ENCODE results near the gene FAM50A. TPM values are rescaled to one million over a fixed set of nuclear protein-coding genes. Genes with fewer than 3 reads are reported as not detected.

Gene FAM50A
- total RNA-seq, 2 experiments from 2014 or later, result 62.7 to 63.5 TPM

DNA sequence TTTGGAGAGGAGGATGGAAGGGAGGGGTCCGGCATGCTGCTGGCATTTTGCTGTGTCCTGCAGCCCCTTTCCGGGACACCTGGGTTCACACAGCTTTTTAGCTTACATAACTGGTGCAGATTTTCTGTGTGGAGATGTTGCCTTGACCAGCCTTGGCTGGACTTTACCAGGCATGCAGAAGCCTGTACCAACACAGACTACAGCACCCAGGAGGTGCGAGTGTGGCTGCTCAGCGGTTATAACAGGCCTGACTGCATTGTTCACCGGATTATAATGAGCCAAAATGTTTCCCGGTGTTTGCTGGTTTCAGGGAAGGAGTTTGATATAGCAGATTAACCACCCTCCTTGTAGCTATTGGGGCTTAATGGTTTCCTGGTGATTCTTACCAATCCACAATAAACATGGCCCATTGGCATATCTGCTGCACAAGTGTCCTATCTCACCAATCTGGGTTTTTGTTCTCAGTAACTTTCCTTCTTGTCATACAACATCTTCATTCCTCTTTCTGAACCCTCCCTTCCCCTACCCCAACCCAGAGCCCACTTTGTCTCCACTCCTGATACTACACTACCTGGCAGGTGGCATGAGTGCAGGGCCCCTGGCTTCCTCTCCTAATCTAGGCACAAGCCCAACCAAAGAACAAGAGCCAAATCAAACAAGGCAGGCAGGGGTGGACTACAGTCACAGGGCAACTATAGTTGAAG lies 41.9 kb upstream of the FAM50A start:
- CTCF ChIA-PET, result no interaction called here
- ATAC-seq, result no peak

DNA sequence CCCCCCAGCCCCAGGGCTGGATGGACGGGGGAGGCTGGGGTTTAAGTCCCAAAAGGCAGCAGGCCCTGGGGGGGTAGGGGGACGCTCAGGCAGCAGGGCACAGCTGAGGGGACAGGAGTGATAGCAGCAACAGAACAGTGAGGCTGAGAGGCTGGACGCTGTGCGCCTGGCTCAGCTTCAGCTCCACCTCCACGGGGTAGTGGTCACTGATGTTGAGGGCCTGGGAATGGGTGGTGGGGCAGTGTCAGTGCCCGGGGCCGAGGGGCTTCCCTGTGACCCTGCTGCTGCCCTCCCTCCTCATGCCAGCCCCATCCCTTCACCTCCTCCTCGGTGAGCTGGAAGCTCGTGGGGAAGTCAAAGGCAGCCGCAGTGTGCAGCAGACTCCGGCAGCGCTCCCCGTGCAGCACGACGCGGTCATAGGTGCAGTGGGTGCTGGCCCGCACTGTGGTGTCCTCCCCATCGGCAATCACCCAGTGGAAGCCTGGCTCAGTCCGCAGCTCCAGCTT lies 41.3 kb upstream of the FAM50A start:
- ATAC-seq (no peak), DNase-seq (no peak)
- Mint-ChIP-seq H3K36me3 (ENCODE audit: low read depth) (peaks cover 38% of the 10 kb centered on the region), H3K4me1 (ENCODE audit: low read depth) (peaks cover 11% of the 10 kb centered on the region), H3K27ac (peak overlapping the region; percentile 44), H3K9me3 (ENCODE audit: insufficient read depth) (no peaks in the 10 kb centered on the region), H3K4me3 (no peak overlapping the region), H3K27me3 (ENCODE audit: low read depth) (no peaks in the 10 kb centered on the region)
- ChIA-PET CTCF (no interaction called here), POLR2A (interaction anchor here (0.6 to 1.1 kb wide), 2 partner anchors 32 to 87 kb away, joined by 3 read pairs; no protein-coding TSS in a partner anchor)

More for the DNA sequence above, 41.9 kb upstream of the FAM50A start:
- Mint-ChIP-seq H3K27ac (peak overlapping the region; percentile 44), H3K4me1 (ENCODE audit: low read depth) (peaks cover 12% of the 10 kb centered on the region), H3K27me3 (ENCODE audit: low read depth) (no peaks in the 10 kb centered on the region), H3K9me3 (ENCODE audit: insufficient read depth) (no peaks in the 10 kb centered on the region), H3K36me3 (ENCODE audit: low read depth) (peaks cover 38% of the 10 kb centered on the region), H3K4me3 (no peak overlapping the region)
- POLR2A ChIA-PET, result interaction anchor here (0.6 to 1.1 kb wide), 2 partner anchors 32 to 88 kb away, joined by 3 read pairs; no protein-coding TSS in a partner anchor
- no peak for DNase-seq

DNA sequence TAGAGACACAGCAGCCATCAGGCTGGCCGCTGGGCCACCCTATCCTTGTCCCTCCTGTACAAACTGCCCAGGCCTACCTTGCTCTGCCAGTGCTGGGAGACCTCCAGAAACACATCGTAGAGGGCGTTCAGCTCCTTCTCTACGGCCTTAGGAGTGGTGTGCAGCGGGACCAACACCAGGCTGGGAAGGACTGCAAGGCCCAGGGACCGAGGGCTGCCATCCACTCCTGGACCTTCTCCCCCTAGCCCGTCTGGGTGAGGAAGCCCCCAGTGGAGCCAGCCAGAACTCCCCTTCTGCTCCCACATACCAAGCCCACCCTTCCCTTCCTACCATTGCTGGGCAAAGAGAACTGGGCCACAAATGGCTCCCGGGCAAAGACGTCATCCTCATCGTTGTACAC lies 40.7 kb upstream of the FAM50A start:
- DNase-seq (no peak), ATAC-seq (no peak)
- no peaks in the 10 kb centered on the region for H3K9me3 Mint-ChIP-seq (ENCODE audit: insufficient read depth)
- no peak overlapping the region for H3K27ac Mint-ChIP-seq
- ChIA-PET CTCF (no interaction called here), POLR2A (interaction anchor here (1.1 kb wide), 1 partner anchor 33 kb away, joined by 3 read pairs; no protein-coding TSS in a partner anchor)
- no peaks in the 10 kb centered on the region for H3K27me3 Mint-ChIP-seq (ENCODE audit: low read depth)
- peaks cover 11% of the 10 kb centered on the region for H3K4me1 Mint-ChIP-seq (ENCODE audit: low read depth)
- no peak overlapping the region for H3K4me3 Mint-ChIP-seq
- peaks cover 35% of the 10 kb centered on the region for H3K36me3 Mint-ChIP-seq (ENCODE audit: low read depth)

DNA sequence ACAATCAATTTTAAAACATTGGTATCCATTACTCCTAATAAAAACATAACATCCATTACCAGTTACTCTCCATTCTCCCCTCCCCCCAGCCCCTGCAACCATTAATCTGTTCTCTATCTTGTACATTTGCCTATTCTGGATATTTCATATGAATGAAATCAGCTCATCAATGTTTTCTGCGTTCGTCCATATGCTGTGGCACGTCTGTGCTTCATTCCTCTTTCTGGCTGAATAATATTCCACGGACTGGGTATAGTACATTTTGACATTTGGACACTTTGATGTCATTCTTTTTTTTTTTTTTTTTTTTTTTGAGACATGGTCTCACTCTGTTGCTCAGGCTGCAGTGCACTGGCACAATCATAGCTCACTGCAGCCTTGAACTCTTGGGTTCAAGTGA lies 40.1 kb upstream of the FAM50A start:
- H3K36me3 Mint-ChIP-seq (ENCODE audit: low read depth), result peaks cover 34% of the 10 kb centered on the region
- ATAC-seq (no peak), DNase-seq (no peak)
- ChIA-PET CTCF (no interaction called here), POLR2A (no interaction called here)
- no peaks in the 10 kb centered on the region for H3K27me3 Mint-ChIP-seq (ENCODE audit: low read depth)
- H3K4me3 Mint-ChIP-seq, result no peak overlapping the region
- peaks cover 14% of the 10 kb centered on the region for H3K4me1 Mint-ChIP-seq (ENCODE audit: low read depth)
- H3K27ac Mint-ChIP-seq, result no peak overlapping the region
- H3K9me3 Mint-ChIP-seq (ENCODE audit: insufficient read depth), result no peaks in the 10 kb centered on the region

DNA sequence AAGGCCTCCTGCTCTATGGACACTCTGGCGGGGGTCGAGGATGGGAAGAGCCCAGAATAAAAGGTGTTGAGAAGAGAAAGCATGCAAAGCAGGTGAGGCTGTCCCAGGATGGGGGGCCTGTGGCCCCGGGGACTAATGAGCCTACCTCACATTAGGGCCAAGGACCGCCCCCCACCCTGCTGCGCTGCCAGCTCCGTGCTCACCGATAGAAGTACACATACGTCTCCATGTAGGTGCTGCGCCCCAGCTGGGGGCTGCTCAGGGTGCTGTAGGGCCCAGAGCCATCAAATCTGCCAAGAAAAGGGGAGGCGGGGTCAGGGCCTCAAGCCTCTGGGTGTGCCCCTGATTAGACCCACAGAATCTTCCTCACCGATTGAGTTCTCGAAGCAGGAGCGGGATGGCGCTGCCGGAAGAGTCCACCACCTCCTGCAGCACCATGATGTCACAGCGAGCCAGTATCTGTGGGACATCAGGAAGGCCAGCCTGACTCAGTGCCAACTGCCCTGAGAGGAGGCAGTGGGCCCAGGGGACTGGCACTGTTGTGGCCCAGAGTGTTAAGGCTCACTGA lies 39.2 kb upstream of the FAM50A start:
- H3K36me3 Mint-ChIP-seq (ENCODE audit: low read depth), result peaks cover 28% of the 10 kb centered on the region
- ChIA-PET POLR2A (interaction anchor here (0.6 kb wide), 1 partner anchor 100 kb away, joined by 5 read pairs; no protein-coding TSS in a partner anchor), CTCF (no interaction called here)
- no peak overlapping the region for H3K4me3 Mint-ChIP-seq
- H3K27me3 Mint-ChIP-seq (ENCODE audit: low read depth), result no peaks in the 10 kb centered on the region
- H3K27ac Mint-ChIP-seq, result no peak overlapping the region
- ATAC-seq (no peak), DNase-seq (no peak)
- H3K4me1 Mint-ChIP-seq (ENCODE audit: low read depth), result peaks cover 17% of the 10 kb centered on the region
- no peaks in the 10 kb centered on the region for H3K9me3 Mint-ChIP-seq (ENCODE audit: insufficient read depth)

DNA sequence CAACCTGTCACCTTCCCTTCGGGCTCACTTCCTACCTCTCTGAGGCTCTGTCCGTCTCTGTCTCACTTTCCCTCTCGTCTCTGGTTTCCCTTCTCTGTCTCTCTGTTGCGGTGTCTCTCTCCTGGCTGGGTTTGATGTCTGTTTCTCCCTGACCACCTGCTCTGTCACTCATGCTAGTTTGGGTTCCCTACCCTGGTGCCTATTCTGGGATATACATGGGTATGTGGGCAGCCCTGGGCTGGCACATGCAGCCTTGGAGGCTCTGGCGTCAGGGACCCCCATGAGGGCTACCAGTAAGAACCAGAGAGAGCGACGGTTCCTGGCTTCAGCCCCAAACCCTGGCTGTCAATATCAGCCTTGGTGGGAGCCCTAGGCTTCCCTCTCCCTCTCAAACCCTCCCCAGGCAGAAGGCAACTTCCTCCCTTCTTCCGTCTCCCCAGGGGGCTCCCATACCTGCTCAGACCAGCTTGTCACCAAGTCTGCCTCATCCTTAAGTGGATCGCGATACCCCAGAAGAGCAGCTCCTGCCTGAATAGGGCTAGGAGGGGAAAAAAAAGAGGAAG lies 35.2 kb upstream of the FAM50A start:
- Mint-ChIP-seq H3K9me3 (ENCODE audit: insufficient read depth) (no peaks in the 10 kb centered on the region), H3K4me1 (ENCODE audit: low read depth) (peaks cover 13% of the 10 kb centered on the region), H3K27ac (peak overlapping the region; percentile 52), H3K27me3 (ENCODE audit: low read depth) (no peaks in the 10 kb centered on the region), H3K4me3 (no peak overlapping the region), H3K36me3 (ENCODE audit: low read depth) (peaks cover 14% of the 10 kb centered on the region)
- ATAC-seq (no peak), DNase-seq (no peak)
- CTCF ChIA-PET, result no interaction called here
- POLR2A ChIA-PET, result interaction anchor here (5.3 kb wide), 1 partner anchor 10 kb away, joined by 55 read pairs; the partner anchor contains the start of gene RPL10

DNA sequence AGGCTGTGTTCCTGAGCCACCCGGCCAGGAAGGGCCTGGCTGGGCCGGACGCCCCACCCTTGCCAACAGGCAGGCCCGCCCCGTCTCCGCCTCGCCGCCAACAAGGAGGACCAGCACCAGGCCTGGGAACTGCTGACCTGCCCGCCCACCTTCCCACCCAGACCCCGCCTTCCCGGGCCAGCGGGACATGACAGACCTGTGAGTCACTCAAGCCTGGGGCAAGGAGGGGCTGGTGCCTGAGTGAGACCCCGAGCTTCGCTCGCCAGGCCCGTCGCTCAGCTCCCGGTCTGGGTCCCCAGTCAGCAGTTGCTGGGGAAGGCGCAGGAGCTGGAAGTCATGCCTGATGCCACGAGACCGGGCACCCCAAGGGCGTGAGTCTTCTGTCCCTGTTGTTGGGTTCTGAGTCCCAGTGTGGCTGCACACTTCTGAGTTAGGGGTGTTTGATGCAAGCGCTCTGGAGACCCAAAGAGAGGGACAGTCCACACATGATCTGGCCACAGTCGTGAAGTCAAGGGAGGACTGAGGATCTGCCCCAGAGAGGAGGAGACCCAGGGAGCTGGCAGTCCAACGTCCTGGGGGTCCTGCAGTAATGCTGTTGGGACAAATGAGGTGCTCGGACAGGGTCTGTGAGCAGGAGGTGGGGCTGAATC lies 34.6 kb upstream of the FAM50A start, which contains the start of gene DNASE1L1:
Gene DNASE1L1, minus strand, starts transcription at position 33 of the 650 bp plus-strand sequence. CDS start 3,686 bp downstream, outside the sequence.
- ChIA-PET POLR2A (interaction anchor here (5.3 kb wide), 1 partner anchor 11 kb away, joined by 55 read pairs; the partner anchor contains the start of gene RPL10), CTCF (no interaction called here)
- no peak for ATAC-seq

DNA sequence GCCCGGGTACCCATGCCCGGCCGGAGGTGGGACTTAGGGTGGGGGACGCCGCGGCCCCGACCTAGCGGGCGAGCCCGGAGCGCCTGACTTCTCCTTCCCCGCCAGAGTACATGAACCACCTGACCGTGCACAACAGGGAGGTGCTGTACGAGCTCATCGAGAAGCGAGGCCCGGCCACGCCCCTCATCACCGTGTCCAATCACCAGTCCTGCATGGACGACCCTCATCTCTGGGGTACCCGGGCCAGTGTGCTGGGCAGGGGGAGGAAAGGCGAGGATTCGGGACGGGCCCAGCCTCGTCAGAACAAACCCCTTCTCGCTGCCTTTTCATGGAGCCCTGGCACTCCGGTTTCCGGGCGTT lies 32.0 kb upstream of the FAM50A start:
- ChIA-PET CTCF (interaction anchor here (1.9 kb wide), 1 partner anchor 115 kb away, joined by 7 read pairs; no protein-coding TSS in a partner anchor), POLR2A (interaction anchor here (0.6 to 5.3 kb wide), 9 partner anchors 9 to 440 kb away, joined by 3 to 55 read pairs (median 7); partner anchors contain the start of genes ATP6AP1, HCFC1 and RPL10)
- Mint-ChIP-seq H3K4me1 (ENCODE audit: low read depth) (peaks cover 13% of the 10 kb centered on the region), H3K4me3 (peak overlapping the region; percentile 93), H3K27me3 (ENCODE audit: low read depth) (no peaks in the 10 kb centered on the region), H3K27ac (peak overlapping the region; percentile 92), H3K36me3 (ENCODE audit: low read depth) (peaks cover 21% of the 10 kb centered on the region), H3K9me3 (ENCODE audit: insufficient read depth) (no peaks in the 10 kb centered on the region)
- DNase-seq (peak; percentile 77), ATAC-seq (peak; percentile 79)

More for the DNA sequence above, 34.6 kb upstream of the FAM50A start, which contains the start of gene DNASE1L1:
- no peak for DNase-seq
- Mint-ChIP-seq H3K27me3 (ENCODE audit: low read depth) (no peaks in the 10 kb centered on the region), H3K9me3 (ENCODE audit: insufficient read depth) (no peaks in the 10 kb centered on the region), H3K27ac (peak within 1 kb of the TSS; percentile 52), H3K4me3 (peak within 1 kb of the TSS; percentile 36), H3K4me1 (ENCODE audit: low read depth) (peaks cover 13% of the 10 kb centered on the region), H3K36me3 (ENCODE audit: low read depth) (peaks cover 16% of the 10 kb centered on the region)

DNA sequence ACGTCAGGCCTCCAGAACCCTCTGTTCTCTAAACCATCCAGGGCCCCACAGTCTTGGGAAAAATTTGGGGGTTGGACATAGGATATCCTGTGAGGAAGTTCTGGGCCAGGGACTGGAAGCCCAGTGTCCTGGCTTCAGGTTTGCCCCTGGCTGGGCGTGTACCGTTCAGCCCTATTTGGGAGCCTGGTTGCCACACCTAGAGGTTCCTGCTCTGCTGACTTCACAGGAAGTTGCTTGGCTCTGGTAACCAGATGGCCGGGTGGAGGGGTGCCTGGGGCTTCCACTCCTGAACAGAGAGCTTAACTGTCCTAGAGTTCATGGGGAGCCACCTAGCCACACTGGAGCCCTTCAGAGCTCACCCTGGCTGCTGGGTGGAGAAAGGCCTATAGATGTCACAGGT lies 31.5 kb upstream of the FAM50A start:
- Mint-ChIP-seq H3K27ac (peak overlapping the region; percentile 92), H3K27me3 (ENCODE audit: low read depth) (no peaks in the 10 kb centered on the region), H3K4me1 (ENCODE audit: low read depth) (peaks cover 13% of the 10 kb centered on the region), H3K9me3 (ENCODE audit: insufficient read depth) (no peaks in the 10 kb centered on the region), H3K36me3 (ENCODE audit: low read depth) (peaks cover 21% of the 10 kb centered on the region), H3K4me3 (peak overlapping the region; percentile 93)
- POLR2A ChIA-PET, result interaction anchor here (1.0 to 5.3 kb wide), 8 partner anchors 9 to 441 kb away, joined by 3 to 55 read pairs (median 8); partner anchors contain the start of genes ATP6AP1, HCFC1 and RPL10
- peak; percentile 59 for ATAC-seq
- DNase-seq, result peak; percentile 68
- CTCF ChIA-PET, result interaction anchor here (1.9 kb wide), 1 partner anchor 115 kb away, joined by 7 read pairs; no protein-coding TSS in a partner anchor

DNA sequence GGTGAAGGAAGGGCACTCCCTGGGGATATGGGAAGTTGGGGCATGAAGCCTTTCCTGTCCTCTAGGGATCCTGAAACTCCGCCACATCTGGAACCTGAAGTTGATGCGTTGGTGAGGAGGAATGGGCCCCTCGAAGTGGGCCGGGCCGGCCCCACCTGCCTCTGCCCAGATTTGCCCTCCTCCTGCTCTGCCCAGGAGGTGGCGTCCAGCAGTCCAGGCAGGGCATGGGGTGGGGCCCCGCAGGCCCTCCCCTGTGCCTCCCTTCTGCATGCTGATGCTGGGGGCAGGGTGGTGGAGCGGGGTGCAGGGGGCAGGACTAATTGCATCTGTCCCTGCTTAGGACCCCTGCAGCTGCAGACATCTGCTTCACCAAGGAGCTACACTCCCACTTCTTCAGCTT lies 30.8 kb upstream of the FAM50A start:
- Mint-ChIP-seq H3K9me3 (ENCODE audit: insufficient read depth) (no peaks in the 10 kb centered on the region), H3K4me3 (peak overlapping the region; percentile 93), H3K27ac (peak overlapping the region; percentile 92), H3K36me3 (ENCODE audit: low read depth) (peaks cover 21% of the 10 kb centered on the region), H3K4me1 (ENCODE audit: low read depth) (peaks cover 13% of the 10 kb centered on the region), H3K27me3 (ENCODE audit: low read depth) (no peaks in the 10 kb centered on the region)
- CTCF ChIA-PET, result interaction anchor here (1.9 kb wide), 1 partner anchor 114 kb away, joined by 7 read pairs; no protein-coding TSS in a partner anchor
- POLR2A ChIA-PET, result interaction anchor here (2.1 to 5.3 kb wide), 3 partner anchors 8 to 15 kb away, joined by 10 to 55 read pairs (median 17); partner anchors contain the start of genes ATP6AP1 and RPL10
- DNase-seq (no peak), ATAC-seq (no peak)

DNA sequence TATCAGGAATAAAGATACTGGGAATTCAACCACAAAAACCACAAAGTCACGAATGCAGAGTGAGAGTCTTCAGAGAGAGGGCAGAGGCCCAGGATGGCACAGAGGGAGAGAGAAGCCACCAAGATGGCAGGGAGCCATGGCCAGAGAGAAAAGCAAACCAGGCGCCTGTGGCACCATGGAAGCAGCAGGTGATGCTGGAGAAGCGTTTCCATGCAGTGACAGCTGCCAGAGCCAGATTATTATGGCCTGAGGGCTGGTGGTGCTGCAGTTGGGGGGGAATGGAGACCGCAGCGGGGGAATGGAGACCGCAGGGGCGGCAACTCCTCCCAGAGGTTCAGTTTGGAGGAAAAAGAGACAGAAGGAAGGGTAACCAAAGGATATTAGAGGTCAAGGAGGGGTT lies 26.8 kb upstream of the FAM50A start:
- ChIA-PET POLR2A (interaction anchor here (0.7 to 1.3 kb wide), 2 partner anchors 18 to 20 kb away, joined by 3 read pairs; no protein-coding TSS in a partner anchor), CTCF (no interaction called here)
- peaks cover 11% of the 10 kb centered on the region for H3K36me3 Mint-ChIP-seq (ENCODE audit: low read depth)
- no peak for ATAC-seq
- H3K27ac Mint-ChIP-seq, result no peak overlapping the region
- no peaks in the 10 kb centered on the region for H3K9me3 Mint-ChIP-seq (ENCODE audit: insufficient read depth)
- H3K4me3 Mint-ChIP-seq, result no peak overlapping the region
- H3K27me3 Mint-ChIP-seq (ENCODE audit: low read depth), result no peaks in the 10 kb centered on the region
- H3K4me1 Mint-ChIP-seq (ENCODE audit: low read depth), result peaks cover 5% of the 10 kb centered on the region
- DNase-seq, result no peak
